HCT116 (cell line): ENCODE results near the gene ESPN. TPM values are rescaled to one million over a fixed set of nuclear protein-coding genes. Genes with fewer than 3 reads are reported as not detected.
"Not testable (repeated sequence)": the region's sequence is repeated elsewhere in the genome, so short reads cannot be mapped to it uniquely, and the experiment has no call there.

Experiments
- ATAC-seq: fragments of 200-7000 bp; cut with Tn5 transposase; 2 replicates; pipeline ENCODE4 v1.9.1; 2020; ENCODE audit warnings: mild to moderate bottlenecking, moderate library complexity
- BruUV-seq: library from RNA; stranded (reverse); fragments of 400-500 nt; replicated peaks from 2 replicates; lab custom pipeline; 2021; lab: Mats Ljungman, UMichigan
- CTCF ChIA-PET: fragments of 300-600 bp; sonication (Branson Sonifier 250); formaldehyde crosslinking; loops from one replicate; lab custom pipeline; 2021; ENCODE audit warnings: antibody characterized with exemption; lab: Charles Lee
- POLR2A ChIA-PET: fragments of 300-600, 350-600 bp; sonication (Branson Sonifier 250); formaldehyde crosslinking; loops from one replicate; lab custom pipeline; 2021; ENCODE audit warnings: antibody characterized with exemption; lab: Charles Lee
- RAD21 ChIA-PET, 2 experiments: fragments of 300-600 bp; sonication (Branson Sonifier 250); formaldehyde crosslinking; loops; one replicate each; lab custom pipeline; 2023; ENCODE audit warnings: low total read pairs in 2 of 2; ENCODE audit not compliant: uncharacterized antibody in 2 of 2, unreplicated experiment in 2 of 2, low non-redundant PET in 1 of 2; lab: Charles Lee
- DNase-seq: peaks from one replicate; pipeline ENCODE4 v3.0.0-alpha.2; 2010; ENCODE audit warnings: low read depth, low spot score
- H2AFZ ChIP-seq: fragments of 200-600 bp; shearing (Covaris generic), sonication (generic); 2 replicates; pipeline ENCODE4 v1.6.1; 2017; ENCODE audit warnings: low read depth, mixed run types, mixed read lengths, antibody characterized with exemption, low read length; ENCODE audit not compliant: poor library complexity, severe bottlenecking
- H3K27ac ChIP-seq: 2 replicates; pipeline ENCODE4 v1.5.1; 2012; ENCODE audit warnings: low read depth, low read length
- H3K27me3 ChIP-seq: fragments of 200-600 bp; sonication (generic); 2 replicates; pipeline ENCODE4 v1.6.1; 2016; ENCODE audit warnings: mixed run types, low read length, mixed read lengths; ENCODE audit not compliant: insufficient read depth
- H3K36me3 ChIP-seq, 2 experiments: fragments of 200-500 bp in 1 of 2; fragments of 200-600 bp in 1 of 2; sonication (Bioruptor generic) in 1 of 2; sonication (generic) in 1 of 2; 2 replicates each; pipeline versions ENCODE4 v1.5.1 to v1.6.1; 2014 to 2016; ENCODE audit warnings: low read length in 2 of 2, inconsistent platforms in 1 of 2, mixed read lengths in 1 of 2, mixed run types in 1 of 2; ENCODE audit not compliant: insufficient read depth in 2 of 2, control insufficient read depth in 1 of 2
- H3K4me1 ChIP-seq, 2 experiments: fragments of 200-600 bp in 1 of 2; sonication (generic) in 1 of 2; 2 replicates each; pipeline versions ENCODE4 v1.5.1 to v1.6.1; 2012 to 2017; ENCODE audit warnings: low read length in 2 of 2, inconsistent platforms in 1 of 2, mild to moderate bottlenecking in 1 of 2, mixed read lengths in 1 of 2, mixed run types in 1 of 2, moderate library complexity in 1 of 2; ENCODE audit not compliant: insufficient read depth in 2 of 2, control insufficient read depth in 1 of 2
- H3K4me2 ChIP-seq: fragments of 200-600 bp; sonication (generic); 2 replicates; pipeline ENCODE4 v1.6.1; 2017; ENCODE audit warnings: mixed run types, low read length, mixed read lengths
- H3K4me3 ChIP-seq, 2 experiments: fragments of 200-600 bp in 1 of 2; sonication (generic) in 1 of 2; replicated peaks in 1 of 2; 2 replicates each; pipeline ENCODE4 v1.5.1; 2011 to 2016; ENCODE audit warnings: low read length in 2 of 2, control low read depth in 1 of 2, low read depth in 1 of 2, mild to moderate bottlenecking in 1 of 2, mixed read lengths in 1 of 2, mixed run types in 1 of 2
- H3K79me2 ChIP-seq: fragments of 200-600 bp; sonication (generic); 2 replicates; pipeline ENCODE4 v1.6.1; 2017; ENCODE audit warnings: mild to moderate bottlenecking, mixed run types, low read length, moderate library complexity, mixed read lengths; ENCODE audit not compliant: insufficient read depth
- H3K9ac ChIP-seq: fragments of 200-600 bp; sonication (generic); 2 replicates; pipeline ENCODE4 v1.6.1; 2016; ENCODE audit warnings: low read length, mixed read lengths
- H3K9me2 ChIP-seq: fragments of 200-600 bp; sonication (generic), shearing (Covaris generic); 2 replicates; pipeline ENCODE4 v1.6.1; 2017; ENCODE audit warnings: mixed run types, mild to moderate bottlenecking, moderate library complexity; ENCODE audit not compliant: insufficient read depth
- H3K9me3 ChIP-seq, 2 experiments: fragments of 200-500 bp in 1 of 2; fragments of 200-600 bp in 1 of 2; sonication (Bioruptor generic) in 1 of 2; sonication (generic) in 1 of 2; 2 replicates each; pipeline ENCODE4 v1.6.1; 2014 to 2017; ENCODE audit warnings: low read length in 2 of 2, mixed read lengths in 2 of 2, inconsistent platforms in 1 of 2, low read depth in 1 of 2, mild to moderate bottlenecking in 1 of 2, mixed run types in 1 of 2, moderate library complexity in 1 of 2; ENCODE audit not compliant: control insufficient read depth in 1 of 2, insufficient read depth in 1 of 2
- H4K20me1 ChIP-seq: fragments of 200-600 bp; sonication (generic), shearing (Covaris generic); 2 replicates; pipeline ENCODE4 v1.6.1; 2017; ENCODE audit warnings: mixed run types, mild to moderate bottlenecking, moderate library complexity; ENCODE audit not compliant: insufficient read depth
- intact Hi-C: fragments of 100-400 bp; cut with micrococcal nuclease; formaldehyde crosslinking; loops from 2 replicates; pipeline ENCODE4 v1.10.0; 2022
- total RNA-seq: library from RNA; stranded (reverse); gene quantifications from one replicate; pipeline ENCODE4 v1.2.1, GENCODE V29; 2021; ENCODE audit not compliant: unreplicated experiment

The ESPN gene
- total RNA-seq, 1 experiment from 2014 or later: 114 TPM

- DNase-seq, BruUV-seq, H2AFZ ChIP-seq, RAD21 ChIA-PET, ATAC-seq, H3K27me3 ChIP-seq, intact Hi-C loops, H3K9me2 ChIP-seq, H3K9ac ChIP-seq, H3K4me2 ChIP-seq, H4K20me1 ChIP-seq, H3K4me3 ChIP-seq, H3K36me3 ChIP-seq, H3K9me3 ChIP-seq: not testable (repeated sequence)
- CTCF ChIA-PET: interaction anchor here (1.2 to 2.7 kb wide), 3 partner anchors 10 to 20 kb away, joined by 3 to 19 read pairs (median 4); no protein-coding TSS in a partner anchor
- peaks cover 36 to 56% of the 10 kb centered on the region in 2 experiments for H3K4me1 ChIP-seq
- H3K27ac ChIP-seq: peak overlapping the region; percentile 81; the same call in 1 of the 2 replicates
- peaks cover 11% of the 10 kb centered on the region; the same call in 1 of the 2 replicates for H3K79me2 ChIP-seq
- POLR2A ChIA-PET: interaction anchor here (0.9 kb wide), 1 partner anchor 10 kb away, joined by 3 read pairs; no protein-coding TSS in a partner anchor
These were observed 3.9 kb downstream of the ESPN start for GRCh38 chr1:6428453-6428852.

GRCh38 chr1:6429660-6430411, 5.3 kb downstream of the ESPN start:
- H3K9ac ChIP-seq, H4K20me1 ChIP-seq, DNase-seq, intact Hi-C loops, ATAC-seq, H3K4me3 ChIP-seq, RAD21 ChIA-PET, H3K27ac ChIP-seq, H3K9me2 ChIP-seq, H3K4me2 ChIP-seq, BruUV-seq, H2AFZ ChIP-seq, H3K9me3 ChIP-seq, H3K36me3 ChIP-seq, H3K27me3 ChIP-seq: not testable (repeated sequence)
- peaks cover 29 to 43% of the 10 kb centered on the region in 2 experiments for H3K4me1 ChIP-seq
- CTCF ChIA-PET: interaction anchor here (0.7 to 1.8 kb wide), 4 partner anchors 8 to 61 kb away, joined by 3 to 7 read pairs (median 4); no protein-coding TSS in a partner anchor
- POLR2A ChIA-PET: interaction anchor here (1.3 kb wide), 1 partner anchor 10 kb away, joined by 3 read pairs; the partner anchor contains the start of gene HES2
- peaks cover 11% of the 10 kb centered on the region; the same call in 1 of the 2 replicates for H3K79me2 ChIP-seq

GRCh38 chr1:6431645-6432579, 7.3 kb downstream of the ESPN start:
- POLR2A ChIA-PET: interaction anchor here (0.7 to 1.3 kb wide), 2 partner anchors 12 to 14 kb away, joined by 3 to 4 read pairs; partner anchors contain the start of gene HES2

More at GRCh38 chr1:6431645-6432579, 7.3 kb downstream of the ESPN start:
- H3K27ac ChIP-seq, H3K9ac ChIP-seq, H3K9me3 ChIP-seq, H3K4me3 ChIP-seq, ATAC-seq, H3K79me2 ChIP-seq, intact Hi-C loops, H3K9me2 ChIP-seq, BruUV-seq, H2AFZ ChIP-seq, H3K36me3 ChIP-seq, H3K27me3 ChIP-seq, H3K4me2 ChIP-seq, H4K20me1 ChIP-seq, DNase-seq: not testable (repeated sequence)
- RAD21 ChIA-PET: interaction anchor here in 1 of 2 experiments (1.2 kb wide), 1 partner anchor 9 kb away, joined by 3 read pairs; no protein-coding TSS in a partner anchor
- CTCF ChIA-PET: interaction anchor here (0.7 kb wide), 1 partner anchor 227 kb away, joined by 4 read pairs; no protein-coding TSS in a partner anchor
- H3K4me1 ChIP-seq: peaks cover 15 to 22% of the 10 kb centered on the region in 2 experiments
